ENCODE results near the gene RHOB. TPM values are rescaled to one million over a fixed set of nuclear protein-coding genes. Genes with fewer than 3 reads are reported as not detected.

Gene RHOB
- total RNA-seq, 1 experiment from 2014 or later, result 28.1 TPM

- no peak for DNase-seq (ENCODE audit: unreplicated experiment)
- no peaks in the 10 kb centered on the region for H3K27me3 Mint-ChIP-seq (ENCODE audit: insufficient read depth, unreplicated experiment)
- TF ChIP-seq, protein P1, sequence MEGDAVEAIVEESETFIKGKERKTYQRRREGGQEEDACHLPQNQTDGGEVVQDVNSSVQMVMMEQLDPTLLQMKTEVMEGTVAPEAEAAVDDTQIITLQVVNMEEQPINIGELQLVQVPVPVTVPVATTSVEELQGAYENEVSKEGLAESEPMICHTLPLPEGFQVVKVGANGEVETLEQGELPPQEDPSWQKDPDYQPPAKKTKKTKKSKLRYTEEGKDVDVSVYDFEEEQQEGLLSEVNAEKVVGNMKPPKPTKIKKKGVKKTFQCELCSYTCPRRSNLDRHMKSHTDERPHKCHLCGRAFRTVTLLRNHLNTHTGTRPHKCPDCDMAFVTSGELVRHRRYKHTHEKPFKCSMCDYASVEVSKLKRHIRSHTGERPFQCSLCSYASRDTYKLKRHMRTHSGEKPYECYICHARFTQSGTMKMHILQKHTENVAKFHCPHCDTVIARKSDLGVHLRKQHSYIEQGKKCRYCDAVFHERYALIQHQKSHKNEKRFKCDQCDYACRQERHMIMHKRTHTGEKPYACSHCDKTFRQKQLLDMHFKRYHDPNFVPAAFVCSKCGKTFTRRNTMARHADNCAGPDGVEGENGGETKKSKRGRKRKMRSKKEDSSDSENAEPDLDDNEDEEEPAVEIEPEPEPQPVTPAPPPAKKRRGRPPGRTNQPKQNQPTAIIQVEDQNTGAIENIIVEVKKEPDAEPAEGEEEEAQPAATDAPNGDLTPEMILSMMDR (IDR thresholded peaks at IDR 0.05; ENCODE audit: unreplicated experiment), result no peak
- H3K9me3 Mint-ChIP-seq (ENCODE audit: unreplicated experiment), result no peaks in the 10 kb centered on the region
- peaks cover 24% of the 10 kb centered on the region for H3K4me1 Mint-ChIP-seq (ENCODE audit: insufficient read depth, unreplicated experiment)
- no TSS peak for BruUV-seq (replicated peaks)
- peak overlapping the region; percentile 68 for H3K27ac Mint-ChIP-seq (ENCODE audit: low read depth, unreplicated experiment)
- POLR2A ChIA-PET, result interaction anchor here (1.0 kb wide), 1 partner anchor 52 kb away, joined by 3 read pairs; no protein-coding TSS in a partner anchor
- H3K36me3 Mint-ChIP-seq (ENCODE audit: insufficient read depth, unreplicated experiment), result no peaks in the 10 kb centered on the region
- CTCF ChIA-PET, result interaction anchor here (0.7 kb wide), 1 partner anchor 15 kb away, joined by 3 read pairs; no protein-coding TSS in a partner anchor
- no peak overlapping the region for H3K4me3 Mint-ChIP-seq (ENCODE audit: unreplicated experiment)
- intact Hi-C loops (cut with micrococcal nuclease), result no loop called here
Measured at GRCh38 chr2:20482725-20483124, 35.9 kb downstream of the RHOB start.

DNA sequence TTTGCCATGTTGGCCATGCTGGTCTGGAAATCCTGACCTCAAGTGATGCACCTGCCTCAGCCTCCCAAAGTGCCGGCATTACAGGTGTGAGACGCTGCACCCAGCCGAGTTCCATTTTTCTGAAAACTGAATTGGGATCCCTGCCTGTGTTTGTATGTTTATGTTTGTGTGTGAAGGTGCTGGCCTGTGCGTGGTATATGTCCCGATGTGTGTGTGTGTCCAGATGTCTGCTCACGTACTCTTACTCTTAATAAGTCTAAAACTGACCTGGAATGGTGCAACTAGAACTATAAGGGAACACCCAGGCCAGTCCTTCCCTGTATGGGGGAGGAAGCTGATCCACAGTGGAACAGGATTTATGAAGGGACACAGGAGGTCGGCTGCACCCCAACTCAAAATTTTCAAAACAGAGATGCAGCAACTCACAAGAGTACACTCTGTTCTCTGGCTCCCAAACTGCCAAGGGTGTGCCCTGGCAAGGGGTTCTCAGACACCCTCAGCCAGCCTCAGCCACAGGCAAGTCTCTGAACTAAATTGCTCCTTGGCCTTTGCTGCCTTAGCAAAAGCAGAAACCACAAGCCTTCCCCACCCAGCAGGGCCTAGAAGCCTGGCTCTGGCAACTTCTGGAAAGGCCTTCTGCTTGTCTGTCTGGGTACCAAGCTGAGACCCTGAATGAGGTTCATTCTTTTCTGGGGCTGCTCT lies 36.5 kb downstream of the RHOB start:
- ChIA-PET CTCF (interaction anchor here (0.5 to 0.7 kb wide), 3 partner anchors 16 to 141 kb away, joined by 3 read pairs; no protein-coding TSS in a partner anchor), POLR2A (interaction anchor here (0.7 to 1.6 kb wide), 3 partner anchors 13 to 52 kb away, joined by 3 to 4 read pairs (median 3); no protein-coding TSS in a partner anchor)
- H3K36me3 Mint-ChIP-seq (ENCODE audit: insufficient read depth, unreplicated experiment), result no peaks in the 10 kb centered on the region
- no TSS peak for BruUV-seq (replicated peaks)
- DNase-seq (ENCODE audit: unreplicated experiment), result no peak
- TF ChIP-seq, protein P1 (IDR thresholded peaks at IDR 0.05; ENCODE audit: unreplicated experiment), result no peak
- H3K27ac Mint-ChIP-seq (ENCODE audit: low read depth, unreplicated experiment), result peak overlapping the region; percentile 68
- H3K9me3 Mint-ChIP-seq (ENCODE audit: unreplicated experiment), result no peaks in the 10 kb centered on the region
- H3K4me1 Mint-ChIP-seq (ENCODE audit: insufficient read depth, unreplicated experiment), result peaks cover 24% of the 10 kb centered on the region
- H3K27me3 Mint-ChIP-seq (ENCODE audit: insufficient read depth, unreplicated experiment), result no peaks in the 10 kb centered on the region
- intact Hi-C loops (cut with micrococcal nuclease), result no loop called here
- H3K4me3 Mint-ChIP-seq (ENCODE audit: unreplicated experiment), result no peak overlapping the region

- H3K4me1 Mint-ChIP-seq (ENCODE audit: insufficient read depth, unreplicated experiment), result peaks cover 24% of the 10 kb centered on the region
- H3K27ac Mint-ChIP-seq (ENCODE audit: low read depth, unreplicated experiment), result peak overlapping the region; percentile 68
- BruUV-seq (replicated peaks), result no TSS peak
- H3K9me3 Mint-ChIP-seq (ENCODE audit: unreplicated experiment), result no peaks in the 10 kb centered on the region
- no peak for DNase-seq (ENCODE audit: unreplicated experiment)
- TF ChIP-seq, protein P1 (IDR thresholded peaks at IDR 0.05; ENCODE audit: unreplicated experiment), result no peak
- intact Hi-C loops (cut with micrococcal nuclease), result no loop called here
- POLR2A ChIA-PET, result interaction anchor here (0.7 to 1.6 kb wide), 3 partner anchors 12 to 18 kb away, joined by 3 to 4 read pairs (median 3); no protein-coding TSS in a partner anchor
- no peak overlapping the region for H3K4me3 Mint-ChIP-seq (ENCODE audit: unreplicated experiment)
- H3K27me3 Mint-ChIP-seq (ENCODE audit: insufficient read depth, unreplicated experiment), result no peaks in the 10 kb centered on the region
- no peaks in the 10 kb centered on the region for H3K36me3 Mint-ChIP-seq (ENCODE audit: insufficient read depth, unreplicated experiment)
- CTCF ChIA-PET, result interaction anchor here (0.5 to 1.0 kb wide), 5 partner anchors 27 to 159 kb away, joined by 3 read pairs; no protein-coding TSS in a partner anchor
Measured at GRCh38 chr2:20484034-20484617, 37.3 kb downstream of the RHOB start.

Measured in MCF 10A (cell line).